ENCODE data around the gene CLP1.

CLP1 gene

GRCh38 chr11:57641011-57641807 is 16.4 kb upstream of the CLP1 start:
- Histone ChIP-seq H3K27ac (ENCODE audit: low read depth, low read length) (no peak overlapping the region), H3K9ac (ENCODE audit: low read length) (peak overlapping the region; percentile 99)

GRCh38 chr11:57643802-57644201 is 13.8 kb upstream of the CLP1 start:
- Histone ChIP-seq H3K4me1 (ENCODE audit: control insufficient read depth, insufficient read depth, low read length) (peaks cover 68% of the 10 kb centered on the region), H3K9me3 (ENCODE audit: control insufficient read depth, insufficient read depth, low read depth, low read length) (no peaks in the 10 kb centered on the region)

More at GRCh38 chr11:57641011-57641807, 16.4 kb upstream of the CLP1 start:
- peaks cover 37% of the 10 kb centered on the region for H3K36me3 ChIP-seq (ENCODE audit: control insufficient read depth, insufficient read depth, low read length)
- peak overlapping the region; percentile 96 for H3K4me3 ChIP-seq (ENCODE audit: low read depth, low read length)
- H3K27me3 ChIP-seq (ENCODE audit: control insufficient read depth, insufficient read depth, low read length): no peaks in the 10 kb centered on the region
- H3K4me1 ChIP-seq (ENCODE audit: control insufficient read depth, insufficient read depth, low read length): peaks cover 59% of the 10 kb centered on the region
- no peaks in the 10 kb centered on the region for H3K9me3 ChIP-seq (ENCODE audit: control insufficient read depth, insufficient read depth, low read depth, low read length)

GRCh38 chr11:57644748-57645688 is 12.5 kb upstream of the CLP1 start:
- H3K27me3 ChIP-seq (ENCODE audit: control insufficient read depth, insufficient read depth, low read length): no peaks in the 10 kb centered on the region
- H3K9ac ChIP-seq (ENCODE audit: low read length): no peak overlapping the region
- H3K36me3 ChIP-seq (ENCODE audit: control insufficient read depth, insufficient read depth, low read length): peaks cover 33% of the 10 kb centered on the region
- H3K27ac ChIP-seq (ENCODE audit: low read depth, low read length): no peak overlapping the region
- H3K4me3 ChIP-seq (ENCODE audit: low read depth, low read length): no peak overlapping the region
- no peaks in the 10 kb centered on the region for H3K9me3 ChIP-seq (ENCODE audit: control insufficient read depth, insufficient read depth, low read depth, low read length)
- H3K4me1 ChIP-seq (ENCODE audit: control insufficient read depth, insufficient read depth, low read length): peaks cover 68% of the 10 kb centered on the region

More at GRCh38 chr11:57643802-57644201, 13.8 kb upstream of the CLP1 start:
- H3K27ac ChIP-seq (ENCODE audit: low read depth, low read length): no peak overlapping the region
- H3K4me3 ChIP-seq (ENCODE audit: low read depth, low read length): no peak overlapping the region
- H3K9ac ChIP-seq (ENCODE audit: low read length): no peak overlapping the region
- H3K36me3 ChIP-seq (ENCODE audit: control insufficient read depth, insufficient read depth, low read length): peaks cover 37% of the 10 kb centered on the region
- H3K27me3 ChIP-seq (ENCODE audit: control insufficient read depth, insufficient read depth, low read length): no peaks in the 10 kb centered on the region

GRCh38 chr11:57645689-57646085 is 11.9 kb upstream of the CLP1 start:
- no peak overlapping the region for H3K4me3 ChIP-seq (ENCODE audit: low read depth, low read length)
- no peaks in the 10 kb centered on the region for H3K27me3 ChIP-seq (ENCODE audit: control insufficient read depth, insufficient read depth, low read length)
- peaks cover 68% of the 10 kb centered on the region for H3K4me1 ChIP-seq (ENCODE audit: control insufficient read depth, insufficient read depth, low read length)
- peaks cover 27% of the 10 kb centered on the region for H3K36me3 ChIP-seq (ENCODE audit: control insufficient read depth, insufficient read depth, low read length)
- H3K27ac ChIP-seq (ENCODE audit: low read depth, low read length): no peak overlapping the region
- H3K9me3 ChIP-seq (ENCODE audit: control insufficient read depth, insufficient read depth, low read depth, low read length): no peaks in the 10 kb centered on the region
- no peak overlapping the region for H3K9ac ChIP-seq (ENCODE audit: low read length)

GRCh38 chr11:57646194-57646798 is 11.3 kb upstream of the CLP1 start:
- peak overlapping the region; percentile 50 for H3K4me3 ChIP-seq (ENCODE audit: low read depth, low read length)
- H3K27ac ChIP-seq (ENCODE audit: low read depth, low read length): no peak overlapping the region
- H3K4me1 ChIP-seq (ENCODE audit: control insufficient read depth, insufficient read depth, low read length): peaks cover 63% of the 10 kb centered on the region
- H3K9me3 ChIP-seq (ENCODE audit: control insufficient read depth, insufficient read depth, low read depth, low read length): no peaks in the 10 kb centered on the region
- H3K9ac ChIP-seq (ENCODE audit: low read length): no peak overlapping the region
- H3K36me3 ChIP-seq (ENCODE audit: control insufficient read depth, insufficient read depth, low read length): peaks cover 21% of the 10 kb centered on the region
- no peaks in the 10 kb centered on the region for H3K27me3 ChIP-seq (ENCODE audit: control insufficient read depth, insufficient read depth, low read length)

- Histone ChIP-seq H3K36me3 (ENCODE audit: control insufficient read depth, insufficient read depth, low read length) (peaks cover 17% of the 10 kb centered on the region), H3K27me3 (ENCODE audit: control insufficient read depth, insufficient read depth, low read length) (no peaks in the 10 kb centered on the region), H3K4me3 (ENCODE audit: low read depth, low read length) (peak overlapping the region; percentile 50), H3K9me3 (ENCODE audit: control insufficient read depth, insufficient read depth, low read depth, low read length) (no peaks in the 10 kb centered on the region), H3K4me1 (ENCODE audit: control insufficient read depth, insufficient read depth, low read length) (peaks cover 57% of the 10 kb centered on the region), H3K9ac (ENCODE audit: low read length) (peak overlapping the region; percentile 3), H3K27ac (ENCODE audit: low read depth, low read length) (no peak overlapping the region)
Observed at GRCh38 chr11:57646799-57647303, 10.7 kb upstream of the CLP1 start.

GRCh38 chr11:57647372-57647771 is 10.2 kb upstream of the CLP1 start:
- no peak overlapping the region for H3K27ac ChIP-seq (ENCODE audit: low read depth, low read length)
- H3K27me3 ChIP-seq (ENCODE audit: control insufficient read depth, insufficient read depth, low read length): no peaks in the 10 kb centered on the region
- H3K4me3 ChIP-seq (ENCODE audit: low read depth, low read length): peak overlapping the region; percentile 50
- peak overlapping the region; percentile 65 for H3K9ac ChIP-seq (ENCODE audit: low read length)
- H3K4me1 ChIP-seq (ENCODE audit: control insufficient read depth, insufficient read depth, low read length): peaks cover 56% of the 10 kb centered on the region
- peaks cover 14% of the 10 kb centered on the region for H3K36me3 ChIP-seq (ENCODE audit: control insufficient read depth, insufficient read depth, low read length)
- no peaks in the 10 kb centered on the region for H3K9me3 ChIP-seq (ENCODE audit: control insufficient read depth, insufficient read depth, low read depth, low read length)

- Histone ChIP-seq H3K9ac (ENCODE audit: low read length) (peak overlapping the region; percentile 65), H3K9me3 (ENCODE audit: control insufficient read depth, insufficient read depth, low read depth, low read length) (no peaks in the 10 kb centered on the region), H3K36me3 (ENCODE audit: control insufficient read depth, insufficient read depth, low read length) (peaks cover 7% of the 10 kb centered on the region), H3K4me3 (ENCODE audit: low read depth, low read length) (peak overlapping the region; percentile 50), H3K27ac (ENCODE audit: low read depth, low read length) (no peak overlapping the region), H3K27me3 (ENCODE audit: control insufficient read depth, insufficient read depth, low read length) (no peaks in the 10 kb centered on the region), H3K4me1 (ENCODE audit: control insufficient read depth, insufficient read depth, low read length) (peaks cover 61% of the 10 kb centered on the region)
Observed at GRCh38 chr11:57647960-57648800, 9.4 kb upstream of the CLP1 start.

- peak overlapping the region; percentile 65 for H3K9ac ChIP-seq (ENCODE audit: low read length)
- no peak overlapping the region for H3K27ac ChIP-seq (ENCODE audit: low read depth, low read length)
Observed at GRCh38 chr11:57648801-57649735, 8.5 kb upstream of the CLP1 start.

More at GRCh38 chr11:57648801-57649735, 8.5 kb upstream of the CLP1 start:
- Histone ChIP-seq H3K36me3 (ENCODE audit: control insufficient read depth, insufficient read depth, low read length) (no peaks in the 10 kb centered on the region), H3K4me3 (ENCODE audit: low read depth, low read length) (peak overlapping the region; percentile 50), H3K27me3 (ENCODE audit: control insufficient read depth, insufficient read depth, low read length) (no peaks in the 10 kb centered on the region), H3K9me3 (ENCODE audit: control insufficient read depth, insufficient read depth, low read depth, low read length) (no peaks in the 10 kb centered on the region), H3K4me1 (ENCODE audit: control insufficient read depth, insufficient read depth, low read length) (peaks cover 57% of the 10 kb centered on the region)

All from HUES6 (cell line).